SK-N-MC (cell line): ENCODE data around the gene ARL6IP4.

Source experiments
- DNase-seq: peaks from one replicate; pipeline ENCODE4 v3.0.0-alpha.2; 2011; ENCODE audit warnings: low read depth, low spot score
- H3K27ac ChIP-seq: fragments of 200-600 bp; sonication (generic); 2 replicates; pipeline ENCODE4 v1.5.1; 2016; ENCODE audit warnings: mixed run types
- H3K36me3 ChIP-seq: fragments of 200-600 bp; sonication (generic); 2 replicates; pipeline ENCODE4 v1.6.1; 2017; ENCODE audit warnings: antibody characterized with exemption, low read length, mixed read lengths; ENCODE audit not compliant: insufficient read depth
- H3K4me3 ChIP-seq: fragments of 200-600 bp; sonication (generic); 2 replicates; pipeline ENCODE4 v1.5.1; 2016
- H3K9ac ChIP-seq: fragments of 200-600 bp; sonication (generic); 2 replicates; pipeline ENCODE4 v1.8.0; 2017; ENCODE audit warnings: mixed run types, mixed read lengths; ENCODE audit not compliant: insufficient read length
- H3K9me3 ChIP-seq: fragments of 200-600 bp; sonication (generic); 2 replicates; pipeline ENCODE4 v1.6.1; 2017; ENCODE audit warnings: low read depth, mild to moderate bottlenecking, antibody characterized with exemption, low read length, moderate library complexity, mixed read lengths
- EZH2 ChIP-seq: fragments of 200-600 bp; sonication (generic); IDR thresholded peaks from one replicate; pipeline ENCODE4 v1.6.1; 2017; ENCODE audit warnings: antibody characterized with exemption
- FOXP2 ChIP-seq: optimal IDR thresholded peaks from 2 replicates; pipeline ENCODE3; 2011; ENCODE audit warnings: mild to moderate bottlenecking, moderate library complexity; ENCODE audit not compliant: insufficient read depth; ENCODE audit errors: extremely low read length, control extremely low read depth
- POLR2AphosphoS5 ChIP-seq: IDR thresholded peaks from 2 replicates; pipeline ENCODE4 v1.6.1; 2012; ENCODE audit warnings: mild to moderate bottlenecking, low read depth, low read length, borderline replicate concordance

The ARL6IP4 gene

GRCh38 chr12:122990561-122990960, 10.1 kb downstream of the ARL6IP4 start:
- no peak for DNase-seq
- Histone ChIP-seq H3K27ac (no peak overlapping the region), H3K9ac (no peak overlapping the region), H3K36me3 (no peaks in the 10 kb centered on the region), H3K9me3 (no peaks in the 10 kb centered on the region), H3K4me3 (no peak overlapping the region)
- TF ChIP-seq EZH2 (no peak), FOXP2 (no peak), POLR2AphosphoS5 (no peak)

GRCh38 chr12:122990961-122991622, 10.6 kb downstream of the ARL6IP4 start:
- no peak overlapping the region for H3K4me3 ChIP-seq
- no peaks in the 10 kb centered on the region for H3K9me3 ChIP-seq
- H3K9ac ChIP-seq: no peak overlapping the region
- TF ChIP-seq EZH2 (no peak), FOXP2 (no peak), POLR2AphosphoS5 (no peak)
- H3K36me3 ChIP-seq: no peaks in the 10 kb centered on the region
- no peak for DNase-seq
- H3K27ac ChIP-seq: no peak overlapping the region

- H3K36me3 ChIP-seq: no peaks in the 10 kb centered on the region
- H3K9me3 ChIP-seq: no peaks in the 10 kb centered on the region
- no peak for TF ChIP-seq POLR2AphosphoS5
- TF ChIP-seq EZH2: no peak
- no peak for TF ChIP-seq FOXP2
- no peak overlapping the region for H3K4me3 ChIP-seq
- H3K9ac ChIP-seq: no peak overlapping the region
- DNase-seq: no peak
- H3K27ac ChIP-seq: no peak overlapping the region
These were observed 11.3 kb downstream of the ARL6IP4 start for GRCh38 chr12:122991623-122992275.

GRCh38 chr12:122992386-122992785, 11.9 kb downstream of the ARL6IP4 start:
- Histone ChIP-seq H3K36me3 (no peaks in the 10 kb centered on the region), H3K9me3 (no peaks in the 10 kb centered on the region), H3K27ac (no peak overlapping the region), H3K9ac (no peak overlapping the region), H3K4me3 (no peak overlapping the region)
- TF ChIP-seq FOXP2: no peak
- no peak for TF ChIP-seq EZH2
- TF ChIP-seq POLR2AphosphoS5: no peak
- DNase-seq: no peak

DNA sequence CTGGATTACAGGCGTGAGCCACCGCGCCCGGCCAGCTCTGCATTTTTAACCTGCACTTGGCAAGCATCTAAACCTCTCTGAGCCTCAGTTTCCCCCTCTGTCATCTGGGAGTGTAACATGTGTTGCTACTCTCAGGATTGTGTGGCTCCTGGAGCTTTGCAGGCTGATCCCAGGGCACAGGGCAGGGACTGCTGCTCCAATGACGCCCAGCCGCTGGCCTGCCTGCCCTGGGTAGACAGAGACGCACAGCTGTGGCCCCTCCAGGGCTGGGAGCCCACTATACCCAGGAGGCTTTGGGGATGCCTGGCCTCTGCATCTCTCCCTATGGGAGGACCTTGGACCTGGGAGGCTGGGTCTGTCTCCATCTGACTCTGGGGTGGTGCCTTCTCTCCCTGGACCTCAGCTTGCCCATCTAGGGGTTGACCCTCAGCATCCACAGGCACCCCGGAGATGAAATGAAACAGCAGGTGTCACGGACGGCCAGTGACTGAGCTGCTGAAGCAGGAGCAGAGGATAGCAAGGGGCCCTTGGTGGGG, 13.7 kb downstream of the ARL6IP4 start:
- Histone ChIP-seq H3K4me3 (no peak overlapping the region), H3K9me3 (no peaks in the 10 kb centered on the region), H3K27ac (no peak overlapping the region), H3K9ac (no peak overlapping the region), H3K36me3 (no peaks in the 10 kb centered on the region)
- no peak for DNase-seq
- TF ChIP-seq EZH2 (no peak), FOXP2 (no peak), POLR2AphosphoS5 (no peak)

DNA sequence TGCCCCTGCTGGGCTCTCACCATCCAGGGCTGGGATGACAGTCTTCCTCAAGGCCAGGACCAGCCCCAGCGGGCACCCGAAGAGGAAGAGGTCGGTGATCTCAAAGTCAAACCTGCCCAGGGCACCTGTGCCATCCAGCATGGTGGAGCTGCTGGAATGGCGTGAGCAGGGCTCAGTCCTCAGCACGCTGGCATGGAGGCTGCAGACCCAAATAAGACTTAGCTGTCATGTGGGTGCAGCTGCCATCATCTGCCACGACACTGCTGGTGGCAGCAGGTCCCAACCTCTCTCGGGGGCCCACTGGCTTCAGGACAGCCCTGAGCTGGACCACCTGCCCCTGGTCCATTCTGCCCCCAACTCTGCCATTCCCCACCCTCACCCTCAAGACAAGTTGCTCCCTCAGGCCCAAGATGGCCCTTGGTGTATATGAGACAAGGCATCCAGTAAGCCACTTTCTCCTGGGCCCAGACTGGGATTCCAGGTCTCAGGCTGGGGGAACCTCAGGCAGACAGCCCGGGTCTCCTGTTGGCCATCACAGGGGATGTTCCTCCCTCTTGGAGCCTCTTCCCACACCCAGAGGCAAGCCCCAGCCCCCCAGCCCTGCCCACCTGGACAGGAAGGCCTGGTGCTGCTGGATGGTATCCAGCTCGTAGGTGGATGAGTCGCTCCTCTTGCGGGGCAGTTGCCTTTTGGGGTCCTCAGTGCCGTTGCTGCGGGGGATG, 14.5 kb downstream of the ARL6IP4 start:
- Histone ChIP-seq H3K9ac (no peak overlapping the region), H3K9me3 (no peaks in the 10 kb centered on the region), H3K27ac (no peak overlapping the region), H3K36me3 (no peaks in the 10 kb centered on the region), H3K4me3 (no peak overlapping the region)
- TF ChIP-seq POLR2AphosphoS5 (no peak), FOXP2 (no peak), EZH2 (no peak)
- DNase-seq: no peak

- Histone ChIP-seq H3K36me3 (no peaks in the 10 kb centered on the region), H3K9me3 (no peaks in the 10 kb centered on the region), H3K9ac (no peak overlapping the region), H3K27ac (no peak overlapping the region), H3K4me3 (no peak overlapping the region)
- no peak for DNase-seq
- TF ChIP-seq POLR2AphosphoS5 (no peak), FOXP2 (no peak), EZH2 (no peak)
These were observed 15.2 kb downstream of the ARL6IP4 start for GRCh38 chr12:122995503-122996187.

GRCh38 chr12:122996188-122996601, 15.7 kb downstream of the ARL6IP4 start:
- Histone ChIP-seq H3K27ac (no peak overlapping the region), H3K9ac (no peak overlapping the region), H3K4me3 (no peak overlapping the region), H3K9me3 (no peaks in the 10 kb centered on the region), H3K36me3 (no peaks in the 10 kb centered on the region)
- DNase-seq: no peak
- no peak for TF ChIP-seq FOXP2
- TF ChIP-seq EZH2: no peak
- TF ChIP-seq POLR2AphosphoS5: no peak
